Skin epidermis (tissue), 12 donors: ENCODE measurements around the gene CCR4.
A peak's percentile ranks its signal among the peaks of the same experiment; 100 is the strongest.
"Not testable (repeated sequence)": the region's sequence is repeated elsewhere in the genome, so short reads cannot be mapped to it uniquely, and the experiment has no call there.

Source experiments
- H3K27ac ChIP-seq, 21 experiments: fragments of 200-600 bp; sonication (generic) in 11 of 21; one replicate each; pipeline ENCODE4 v1.5.0; 2020; ENCODE audit warnings: mild to moderate bottlenecking in 3 of 21, inconsistent platforms in 2 of 21, moderate library complexity in 2 of 21
- H3K4me3 ChIP-seq, 7 experiments: fragments of 200-600 bp; sonication (generic) in 2 of 7; one replicate each; pipeline ENCODE4 v1.5.0; 2020; ENCODE audit warnings: inconsistent platforms in 2 of 7, mild to moderate bottlenecking in 2 of 7, moderate library complexity in 1 of 7

The CCR4 gene

GRCh38 chr3:32972482-32973146 is 21.2 kb downstream of the CCR4 start:
- peak overlapping the region in 1 of 21 experiments; percentile 73 for H3K27ac ChIP-seq

GRCh38 chr3:32973982-32974381 is 22.5 kb downstream of the CCR4 start:
- H3K4me3 ChIP-seq: no peak overlapping the region
- H3K27ac ChIP-seq: peak overlapping the region in 7 of 21 experiments; percentile 4 to 73 (median 47)

More at GRCh38 chr3:32972482-32973146, 21.2 kb downstream of the CCR4 start:
- no peak overlapping the region for H3K4me3 ChIP-seq

DNA sequence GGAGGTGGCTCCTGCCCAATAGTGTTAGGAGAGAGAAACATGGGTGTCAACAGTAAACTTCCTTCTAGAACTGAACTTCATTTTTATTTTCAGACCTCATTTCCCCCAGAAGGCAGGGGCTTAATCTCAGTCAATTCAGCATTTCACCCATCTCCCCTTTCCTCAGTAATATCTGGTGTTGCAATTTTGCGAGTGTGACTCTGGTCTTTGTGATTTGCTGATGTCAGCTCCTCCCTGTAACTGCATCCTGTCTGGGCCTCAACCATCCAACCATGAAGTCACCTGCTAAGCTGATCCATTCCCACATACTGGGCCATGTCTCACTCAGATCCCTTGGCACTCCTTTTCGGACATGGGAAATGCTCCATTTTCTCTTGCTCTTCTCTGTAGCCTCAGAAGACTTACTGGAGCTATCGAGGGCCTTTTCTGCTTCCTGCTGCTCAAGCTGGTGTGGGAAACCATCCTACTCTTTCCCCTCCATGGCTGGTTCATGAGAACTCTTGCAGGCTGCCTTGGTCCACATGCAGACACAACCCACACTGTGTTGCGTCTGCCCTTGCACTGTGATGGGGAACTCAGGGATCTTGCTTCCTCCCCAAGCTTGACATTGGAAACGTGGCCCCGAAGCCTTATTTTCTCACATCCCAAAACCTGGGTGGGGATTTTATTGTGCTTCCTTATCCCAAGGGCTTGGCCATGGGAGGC is 24.6 kb downstream of the CCR4 start:
- Histone ChIP-seq H3K4me3 (no peak overlapping the region), H3K27ac (peak overlapping the region in 3 of 21 experiments; percentile 17 to 73 (median 35))

DNA sequence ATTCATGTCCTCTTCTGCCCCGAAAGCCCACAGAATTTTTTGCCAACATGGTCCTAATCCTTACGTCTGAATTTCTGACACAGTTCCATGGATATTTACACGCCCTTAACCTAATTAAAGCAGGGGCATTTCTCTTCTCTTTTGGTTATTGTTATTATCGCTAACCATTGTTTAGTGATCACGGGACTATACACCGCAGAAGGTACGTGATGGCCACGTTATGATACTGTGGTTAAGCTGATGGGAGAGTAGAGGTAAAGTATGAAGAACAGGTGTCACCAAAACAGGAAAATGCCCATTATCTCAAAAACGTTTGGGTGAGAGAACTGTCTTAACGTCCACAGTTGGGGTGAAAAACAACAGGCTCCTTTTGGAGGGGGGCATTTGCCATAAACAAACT is 26.4 kb downstream of the CCR4 start:
- H3K27ac ChIP-seq: peak overlapping the region in 1 of 21 experiments; percentile 27

DNA sequence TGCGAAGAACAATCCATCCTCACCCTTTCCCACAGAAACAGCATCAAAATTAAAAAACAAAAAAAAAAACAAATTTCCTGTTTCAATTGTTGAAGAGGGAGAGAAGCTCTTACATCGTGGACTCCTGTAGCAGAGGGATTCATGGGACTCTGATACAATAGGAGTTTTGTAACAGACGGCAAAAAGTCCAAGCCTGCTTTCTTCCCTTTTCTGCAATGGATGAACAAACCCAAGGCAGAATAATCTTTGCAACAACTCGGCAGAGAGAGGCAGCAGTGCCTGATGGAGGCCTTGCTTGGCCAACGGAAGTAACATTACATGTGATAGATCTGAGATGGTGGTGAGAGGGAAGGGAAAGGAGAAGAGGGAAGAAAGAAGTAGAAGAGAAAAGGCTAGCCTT is 26.9 kb downstream of the CCR4 start:
- no peak overlapping the region for H3K4me3 ChIP-seq
- H3K27ac ChIP-seq: peak overlapping the region in 1 of 21 experiments; percentile 27

More for the DNA sequence above, 26.4 kb downstream of the CCR4 start:
- H3K4me3 ChIP-seq: no peak overlapping the region

DNA sequence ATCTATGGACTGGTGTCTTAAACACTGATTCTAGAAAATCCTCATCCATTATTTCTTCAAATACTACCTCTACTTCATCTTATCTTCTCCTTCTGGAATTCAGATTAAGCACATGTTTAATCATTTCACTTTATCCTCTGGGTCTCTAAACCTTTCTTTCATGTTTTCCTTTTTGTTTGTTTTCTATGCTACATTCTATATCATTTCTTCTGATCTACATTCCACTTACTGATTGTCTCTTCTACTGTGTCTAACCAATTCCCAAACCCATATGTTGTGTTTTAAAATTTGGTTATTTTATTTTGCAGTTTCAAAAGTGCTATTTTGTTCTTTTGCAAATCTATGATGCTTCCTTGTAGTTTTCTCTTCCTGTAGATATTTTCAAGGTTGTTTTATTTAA is 31.7 kb downstream of the CCR4 start:
- Histone ChIP-seq H3K4me3 (no peak overlapping the region), H3K27ac (no peak overlapping the region)

DNA sequence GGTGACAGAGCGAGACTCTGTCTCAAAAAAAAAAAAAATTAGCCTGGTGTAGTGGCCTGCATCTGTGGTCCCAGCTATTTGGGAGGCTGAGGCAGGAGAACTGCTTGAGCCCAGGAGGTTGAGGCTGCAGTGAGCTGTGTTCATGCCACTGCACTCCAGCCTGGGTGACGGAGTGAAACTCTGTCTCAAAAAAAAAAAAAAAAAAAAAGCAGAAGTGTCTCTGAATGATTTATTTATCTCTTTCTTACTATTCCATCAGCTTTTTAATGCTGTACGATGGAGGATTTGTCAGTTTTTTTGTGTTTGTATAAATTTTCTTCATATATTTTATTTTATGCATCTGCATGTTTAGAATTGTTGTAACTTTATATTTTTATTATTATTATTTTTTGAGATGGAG is 33.5 kb downstream of the CCR4 start:
- H3K27ac ChIP-seq, H3K4me3 ChIP-seq: not testable (repeated sequence)

- H3K4me3 ChIP-seq: no peak overlapping the region
- H3K27ac ChIP-seq: peak overlapping the region in 1 of 21 experiments; percentile 37
Measured at GRCh38 chr3:32989171-32989570, 37.7 kb downstream of the CCR4 start.

DNA sequence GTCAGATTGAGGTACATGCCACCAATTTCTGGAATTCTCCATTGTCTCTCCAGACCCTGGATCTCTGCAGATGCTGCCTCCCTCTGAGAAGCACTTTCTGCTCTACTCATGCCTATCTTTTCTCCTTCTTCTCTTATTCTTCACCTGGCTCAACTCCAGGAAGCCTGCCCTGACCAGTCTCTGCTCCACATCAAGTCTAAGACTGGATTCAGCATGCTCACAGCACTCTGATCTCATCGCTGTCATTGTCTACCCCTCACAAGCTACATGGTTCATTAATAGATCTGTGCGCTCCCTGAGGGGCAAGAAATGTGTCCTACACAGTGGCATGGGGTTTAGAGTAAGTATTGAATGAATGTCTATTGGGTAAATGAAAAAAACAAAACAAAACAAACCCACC is 38.7 kb downstream of the CCR4 start:
- H3K27ac ChIP-seq: no peak overlapping the region

DNA sequence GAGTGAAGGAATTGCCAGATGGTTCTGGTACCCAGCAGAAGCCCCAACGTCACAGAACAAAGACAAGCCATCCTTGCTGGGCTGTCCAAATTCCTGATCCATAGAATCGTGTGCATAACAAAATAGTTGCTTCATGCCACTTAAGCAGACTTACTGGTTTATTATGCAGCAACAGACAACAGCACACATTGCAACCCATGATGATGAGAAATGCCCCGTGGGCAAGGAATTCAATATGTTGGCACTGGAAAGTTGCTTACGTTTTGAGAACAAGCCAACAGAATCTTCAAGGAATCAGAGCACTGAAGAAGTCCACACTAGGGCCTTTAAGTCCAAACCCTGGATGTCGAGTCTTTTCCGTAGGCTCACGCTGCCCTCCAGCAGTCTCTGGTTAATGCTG is 40.3 kb downstream of the CCR4 start:
- Histone ChIP-seq H3K27ac (peak overlapping the region in 4 of 21 experiments; percentile 32 to 73 (median 50)), H3K4me3 (no peak overlapping the region)

More for the DNA sequence above, 38.7 kb downstream of the CCR4 start:
- no peak overlapping the region for H3K4me3 ChIP-seq

DNA sequence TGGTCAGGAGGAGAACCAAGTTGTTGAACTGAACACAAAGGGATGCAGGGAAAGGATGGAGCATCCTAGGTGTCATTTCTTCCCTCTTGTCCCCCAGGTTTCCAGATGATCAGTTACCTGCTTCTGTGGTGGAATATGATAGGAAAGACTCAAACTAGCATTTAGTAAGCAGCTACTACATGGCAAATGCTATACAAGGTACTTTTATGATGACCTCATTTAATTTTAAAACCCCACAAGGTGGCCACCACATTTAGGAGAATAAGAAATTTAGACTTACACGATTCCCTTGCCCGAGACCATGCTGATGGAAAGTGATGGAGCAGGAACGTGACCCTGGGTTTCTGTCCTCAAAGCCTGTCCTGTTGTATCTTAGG is 40.9 kb downstream of the CCR4 start:
- Histone ChIP-seq H3K4me3 (no peak overlapping the region), H3K27ac (peak overlapping the region in 7 of 21 experiments; percentile 1 to 73 (median 32))

GRCh38 chr3:32994045-32994444 is 42.6 kb downstream of the CCR4 start:
- Histone ChIP-seq H3K4me3 (no peak overlapping the region), H3K27ac (no peak overlapping the region)

GRCh38 chr3:32995098-32995497 is 43.7 kb downstream of the CCR4 start:
- peak overlapping the region in 1 of 21 experiments; percentile 27 for H3K27ac ChIP-seq
- no peak overlapping the region for H3K4me3 ChIP-seq

- H3K4me3 ChIP-seq: no peak overlapping the region
- H3K27ac ChIP-seq: peak overlapping the region in 1 of 21 experiments; percentile 81
Measured at GRCh38 chr3:32996048-32996754, 44.8 kb downstream of the CCR4 start.

DNA sequence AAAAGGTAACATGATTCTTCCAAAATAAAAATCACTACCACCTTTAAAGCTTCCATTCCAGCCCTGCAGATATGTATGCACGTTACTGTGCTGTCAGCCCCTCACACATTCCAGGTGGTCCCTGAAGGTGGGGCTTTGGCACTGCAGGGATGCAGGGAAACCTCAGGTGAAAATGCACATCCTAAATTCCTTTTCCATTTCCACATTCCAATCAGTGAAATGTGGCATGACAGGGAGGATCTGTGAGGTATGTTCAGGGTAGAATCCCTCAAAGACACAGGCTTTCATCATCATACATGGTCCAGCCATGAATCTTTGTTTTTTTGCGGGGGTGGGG is 45.3 kb downstream of the CCR4 start:
- peak overlapping the region in 1 of 21 experiments; percentile 81 for H3K27ac ChIP-seq
- no peak overlapping the region for H3K4me3 ChIP-seq

DNA sequence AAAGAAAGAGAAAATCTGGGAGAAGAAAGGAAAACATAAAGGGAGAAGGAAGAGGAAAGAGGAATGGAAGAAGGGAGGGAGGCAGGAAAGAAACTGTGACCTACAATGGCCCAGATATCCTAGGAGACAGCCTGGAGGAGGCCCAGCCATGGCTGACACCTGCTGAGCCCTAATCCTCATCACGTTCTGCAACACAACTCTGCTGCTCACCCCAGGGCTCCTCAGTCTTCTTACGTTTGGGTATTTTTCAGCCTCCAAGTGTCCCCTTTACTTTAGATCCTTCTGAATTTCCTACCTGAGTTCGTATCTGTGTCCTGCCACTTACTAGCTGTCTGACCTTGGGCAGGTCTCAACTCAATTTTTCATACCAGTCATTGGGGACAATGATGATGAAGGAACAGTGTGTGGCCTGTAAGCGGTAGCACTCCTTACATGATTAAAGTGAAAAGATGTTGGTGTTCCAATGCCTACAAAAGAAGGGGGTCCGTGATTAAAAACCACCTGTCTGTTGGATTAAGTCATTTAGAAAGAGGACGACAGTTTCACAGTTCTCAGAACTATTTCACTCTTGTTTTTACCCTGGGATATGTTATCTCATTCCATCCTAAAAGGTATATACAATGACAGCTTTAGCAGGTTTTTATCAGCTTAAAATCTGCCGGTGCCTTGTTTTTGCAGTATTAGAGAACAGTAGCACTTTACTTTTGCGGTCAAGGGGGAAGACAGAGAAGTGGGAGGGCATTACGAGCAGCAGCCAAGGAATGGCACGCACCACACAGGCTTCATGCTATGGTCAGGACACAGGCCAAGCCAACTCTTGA is 47.4 kb downstream of the CCR4 start:
- H3K4me3 ChIP-seq: no peak overlapping the region
- H3K27ac ChIP-seq: peak overlapping the region in 7 of 21 experiments; percentile 16 to 81 (median 50)

DNA sequence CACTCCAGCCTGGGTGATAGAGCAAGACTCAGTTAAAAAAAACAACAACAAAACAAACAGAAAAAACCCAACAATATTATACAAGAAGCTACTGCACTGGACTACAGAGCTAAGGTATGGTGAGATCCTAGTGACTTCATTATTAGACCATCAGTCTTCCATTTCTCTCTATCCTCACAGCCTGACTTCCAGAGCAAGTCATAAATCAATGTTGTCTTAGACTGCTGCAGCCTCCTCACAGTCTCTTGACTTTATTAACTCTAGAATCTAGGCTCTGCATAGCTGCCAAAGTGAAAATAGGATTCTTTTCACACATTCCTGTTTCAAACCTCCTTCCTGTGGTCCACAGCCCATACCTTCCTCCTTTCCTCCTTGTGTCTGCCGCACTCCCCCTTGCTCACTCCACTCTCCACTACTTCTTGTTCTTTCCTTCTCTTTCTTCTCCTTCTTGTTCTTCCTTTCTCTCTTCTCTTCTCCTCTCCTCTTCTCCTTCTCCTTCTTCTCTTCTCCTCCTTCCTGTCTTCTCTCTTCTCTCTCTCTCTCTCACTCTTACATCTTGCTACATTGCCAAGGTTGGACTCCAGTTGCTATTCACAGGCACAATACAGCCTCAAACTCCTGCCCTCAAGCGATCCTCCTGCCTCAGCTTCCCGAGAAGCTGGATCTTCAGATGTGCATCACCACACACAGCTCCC is 49.4 kb downstream of the CCR4 start:
- Histone ChIP-seq H3K27ac (peak overlapping the region in 1 of 21 experiments; percentile 10), H3K4me3 (no peak overlapping the region)

DNA sequence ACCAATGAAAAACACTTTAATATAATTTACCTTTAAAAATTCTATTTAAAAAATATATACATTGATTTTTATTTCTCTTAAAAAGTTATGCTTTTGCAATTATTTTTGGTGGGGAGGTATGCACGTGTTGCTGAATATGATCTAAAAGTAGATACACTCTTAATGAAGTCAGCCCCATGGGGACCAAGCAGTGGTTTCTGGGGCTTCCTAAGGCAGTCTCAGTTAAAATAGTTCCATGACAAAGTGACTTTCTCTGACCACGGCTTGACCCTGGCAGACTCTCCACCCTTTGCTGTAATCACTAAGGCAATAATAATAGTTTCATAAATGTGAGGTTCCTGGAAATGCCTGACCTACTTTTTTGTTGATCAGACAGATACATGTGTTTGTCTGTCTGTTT is 50.4 kb downstream of the CCR4 start:
- Histone ChIP-seq H3K27ac (peak overlapping the region in 1 of 21 experiments; percentile 29), H3K4me3 (no peak overlapping the region)

- Histone ChIP-seq H3K27ac (no peak overlapping the region), H3K4me3 (no peak overlapping the region)
Measured at GRCh38 chr3:33003308-33003707, 51.9 kb downstream of the CCR4 start.
